Measurements from ENCODE around the gene NMT1.

NMT1 gene

GRCh38 chr17:45029758-45030423 lies 31.2 kb upstream of the NMT1 start:
- CTCF ChIA-PET = no interaction called here
- POLR2A ChIA-PET = no interaction called here
- H3K27me3 ChIP-seq (replicated peaks in 2 of 5; ENCODE audit: control insufficient read depth in 4 of 5, insufficient read depth in 5 of 5, low read length in 4 of 5) = no peaks in the 10 kb centered on the region
- no peak for DNase-seq
- H3K36me3 ChIP-seq (ENCODE audit: control insufficient read depth in 4 of 4, insufficient read depth in 4 of 4, low read length in 3 of 4) = peaks cover 9 to 67% (median 42%) of the 10 kb centered on the region in 4 experiments
- no peak overlapping the region for H3K4me3 ChIP-seq (ENCODE audit: control insufficient read depth in 1 of 7, extremely low read depth in 1 of 7, insufficient read depth in 4 of 7, low read depth in 2 of 7, low read length in 6 of 7)
- WGBS (ENCODE audit: insufficient coverage) = 99% methylated on average over 10 of the region's 17 CpGs
- H3K27ac ChIP-seq (ENCODE audit: insufficient read depth in 1 of 2, low read depth in 1 of 2, low read length in 2 of 2, poor library complexity in 1 of 2, severe bottlenecking in 2 of 2) = no peak overlapping the region
- H3K9me3 ChIP-seq (ENCODE audit: control extremely low read depth in 1 of 5, control insufficient read depth in 4 of 5, insufficient read depth in 2 of 5, low read depth in 1 of 5, low read length in 4 of 5) = no peaks in the 10 kb centered on the region
- peaks cover 0 to 6% (median 2%) of the 10 kb centered on the region in 4 experiments for H3K4me1 ChIP-seq (ENCODE audit: control extremely low read depth in 1 of 4, control insufficient read depth in 4 of 4, insufficient read depth in 4 of 4, low read length in 3 of 4)

GRCh38 chr17:45030733-45031132 lies 30.4 kb upstream of the NMT1 start:
- no peak overlapping the region for H3K27ac ChIP-seq (ENCODE audit: insufficient read depth in 1 of 2, low read depth in 1 of 2, low read length in 2 of 2, poor library complexity in 1 of 2, severe bottlenecking in 2 of 2)
- no peak overlapping the region for H3K4me3 ChIP-seq (ENCODE audit: control insufficient read depth in 1 of 7, extremely low read depth in 1 of 7, insufficient read depth in 4 of 7, low read depth in 2 of 7, low read length in 6 of 7)
- ChIA-PET POLR2A (no interaction called here), CTCF (interaction anchor here (1.4 kb wide), 2 partner anchors 9 to 18 kb away, joined by 3 to 4 read pairs; no protein-coding TSS in a partner anchor)
- H3K9me3 ChIP-seq (ENCODE audit: control extremely low read depth in 1 of 5, control insufficient read depth in 4 of 5, insufficient read depth in 2 of 5, low read depth in 1 of 5, low read length in 4 of 5) = no peaks in the 10 kb centered on the region
- peaks cover 9 to 66% (median 45%) of the 10 kb centered on the region in 4 experiments for H3K36me3 ChIP-seq (ENCODE audit: control insufficient read depth in 4 of 4, insufficient read depth in 4 of 4, low read length in 3 of 4)
- 98% methylated on average over 6 of the region's 6 CpGs for WGBS (ENCODE audit: insufficient coverage)
- DNase-seq = no peak
- H3K4me1 ChIP-seq (ENCODE audit: control extremely low read depth in 1 of 4, control insufficient read depth in 4 of 4, insufficient read depth in 4 of 4, low read length in 3 of 4) = peaks cover 0 to 6% (median 2%) of the 10 kb centered on the region in 4 experiments
- no peaks in the 10 kb centered on the region for H3K27me3 ChIP-seq (replicated peaks in 2 of 5; ENCODE audit: control insufficient read depth in 4 of 5, insufficient read depth in 5 of 5, low read length in 4 of 5)

GRCh38 chr17:45031231-45032173 lies 29.6 kb upstream of the NMT1 start:
- Histone ChIP-seq H3K4me1 (ENCODE audit: control extremely low read depth in 1 of 4, control insufficient read depth in 4 of 4, insufficient read depth in 4 of 4, low read length in 3 of 4) (peaks cover 0 to 6% (median 2%) of the 10 kb centered on the region in 4 experiments), H3K27ac (ENCODE audit: insufficient read depth in 1 of 2, low read depth in 1 of 2, low read length in 2 of 2, poor library complexity in 1 of 2, severe bottlenecking in 2 of 2) (no peak overlapping the region), H3K9me3 (ENCODE audit: control extremely low read depth in 1 of 5, control insufficient read depth in 4 of 5, insufficient read depth in 2 of 5, low read depth in 1 of 5, low read length in 4 of 5) (no peaks in the 10 kb centered on the region), H3K36me3 (ENCODE audit: control insufficient read depth in 4 of 4, insufficient read depth in 4 of 4, low read length in 3 of 4) (peaks cover 9 to 65% (median 48%) of the 10 kb centered on the region in 4 experiments), H3K4me3 (ENCODE audit: control insufficient read depth in 1 of 7, extremely low read depth in 1 of 7, insufficient read depth in 4 of 7, low read depth in 2 of 7, low read length in 6 of 7) (no peak overlapping the region), H3K27me3 (replicated peaks in 2 of 5; ENCODE audit: control insufficient read depth in 4 of 5, insufficient read depth in 5 of 5, low read length in 4 of 5) (no peaks in the 10 kb centered on the region)
- DNase-seq = no peak
- ChIA-PET CTCF (interaction anchor here (0.6 to 1.4 kb wide), 4 partner anchors 10 to 111 kb away, joined by 3 to 4 read pairs (median 4); no protein-coding TSS in a partner anchor), POLR2A (no interaction called here)
- WGBS (ENCODE audit: insufficient coverage) = 76% methylated on average over 12 of the region's 14 CpGs

GRCh38 chr17:45032174-45032541 lies 29.0 kb upstream of the NMT1 start:
- DNase-seq = no peak
- Histone ChIP-seq H3K27me3 (replicated peaks in 2 of 5; ENCODE audit: control insufficient read depth in 4 of 5, insufficient read depth in 5 of 5, low read length in 4 of 5) (no peaks in the 10 kb centered on the region), H3K27ac (ENCODE audit: insufficient read depth in 1 of 2, low read depth in 1 of 2, low read length in 2 of 2, poor library complexity in 1 of 2, severe bottlenecking in 2 of 2) (no peak overlapping the region), H3K9me3 (ENCODE audit: control extremely low read depth in 1 of 5, control insufficient read depth in 4 of 5, insufficient read depth in 2 of 5, low read depth in 1 of 5, low read length in 4 of 5) (no peaks in the 10 kb centered on the region), H3K4me1 (ENCODE audit: control extremely low read depth in 1 of 4, control insufficient read depth in 4 of 4, insufficient read depth in 4 of 4, low read length in 3 of 4) (peaks cover 0 to 6% (median 2%) of the 10 kb centered on the region in 4 experiments), H3K4me3 (ENCODE audit: control insufficient read depth in 1 of 7, extremely low read depth in 1 of 7, insufficient read depth in 4 of 7, low read depth in 2 of 7, low read length in 6 of 7) (no peak overlapping the region), H3K36me3 (ENCODE audit: control insufficient read depth in 4 of 4, insufficient read depth in 4 of 4, low read length in 3 of 4) (peaks cover 9 to 61% (median 46%) of the 10 kb centered on the region in 4 experiments)
- ChIA-PET POLR2A (no interaction called here), CTCF (interaction anchor here (1.2 kb wide), 1 partner anchor 112 kb away, joined by 4 read pairs; no protein-coding TSS in a partner anchor)
- 97% methylated on average over 7 of the region's 9 CpGs for WGBS (ENCODE audit: insufficient coverage)

GRCh38 chr17:45034599-45034998 lies 26.5 kb upstream of the NMT1 start:
- WGBS (ENCODE audit: insufficient coverage) = 99% methylated on average over 13 of the region's 14 CpGs
- peaks cover 9 to 51% (median 39%) of the 10 kb centered on the region in 4 experiments for H3K36me3 ChIP-seq (ENCODE audit: control insufficient read depth in 4 of 4, insufficient read depth in 4 of 4, low read length in 3 of 4)

GRCh38 chr17:45035848-45036247 lies 25.3 kb upstream of the NMT1 start:
- H3K9me3 ChIP-seq (ENCODE audit: control extremely low read depth in 1 of 5, control insufficient read depth in 4 of 5, insufficient read depth in 2 of 5, low read depth in 1 of 5, low read length in 4 of 5) = no peaks in the 10 kb centered on the region
- ChIA-PET CTCF (interaction anchor here (1.2 kb wide), 1 partner anchor 62 kb away, joined by 3 read pairs; no protein-coding TSS in a partner anchor), POLR2A (no interaction called here)
- DNase-seq = no peak
- 96% methylated on average over 13 of the region's 14 CpGs for WGBS (ENCODE audit: insufficient coverage)
- peaks cover 0 to 6% (median 2%) of the 10 kb centered on the region in 4 experiments for H3K4me1 ChIP-seq (ENCODE audit: control extremely low read depth in 1 of 4, control insufficient read depth in 4 of 4, insufficient read depth in 4 of 4, low read length in 3 of 4)
- H3K27me3 ChIP-seq (replicated peaks in 2 of 5; ENCODE audit: control insufficient read depth in 4 of 5, insufficient read depth in 5 of 5, low read length in 4 of 5) = no peaks in the 10 kb centered on the region
- H3K27ac ChIP-seq (ENCODE audit: insufficient read depth in 1 of 2, low read depth in 1 of 2, low read length in 2 of 2, poor library complexity in 1 of 2, severe bottlenecking in 2 of 2) = no peak overlapping the region
- H3K4me3 ChIP-seq (ENCODE audit: control insufficient read depth in 1 of 7, extremely low read depth in 1 of 7, insufficient read depth in 4 of 7, low read depth in 2 of 7, low read length in 6 of 7) = no peak overlapping the region
- peaks cover 7 to 39% (median 32%) of the 10 kb centered on the region in 4 experiments for H3K36me3 ChIP-seq (ENCODE audit: control insufficient read depth in 4 of 4, insufficient read depth in 4 of 4, low read length in 3 of 4)

More at GRCh38 chr17:45034599-45034998, 26.5 kb upstream of the NMT1 start:
- Histone ChIP-seq H3K27me3 (replicated peaks in 2 of 5; ENCODE audit: control insufficient read depth in 4 of 5, insufficient read depth in 5 of 5, low read length in 4 of 5) (no peaks in the 10 kb centered on the region), H3K4me1 (ENCODE audit: control extremely low read depth in 1 of 4, control insufficient read depth in 4 of 4, insufficient read depth in 4 of 4, low read length in 3 of 4) (peaks cover 0 to 6% (median 2%) of the 10 kb centered on the region in 4 experiments), H3K9me3 (ENCODE audit: control extremely low read depth in 1 of 5, control insufficient read depth in 4 of 5, insufficient read depth in 2 of 5, low read depth in 1 of 5, low read length in 4 of 5) (no peaks in the 10 kb centered on the region), H3K27ac (ENCODE audit: insufficient read depth in 1 of 2, low read depth in 1 of 2, low read length in 2 of 2, poor library complexity in 1 of 2, severe bottlenecking in 2 of 2) (no peak overlapping the region), H3K4me3 (ENCODE audit: control insufficient read depth in 1 of 7, extremely low read depth in 1 of 7, insufficient read depth in 4 of 7, low read depth in 2 of 7, low read length in 6 of 7) (no peak overlapping the region)
- ChIA-PET CTCF (interaction anchor here (0.7 to 2.2 kb wide), 4 partner anchors 14 to 112 kb away, joined by 3 to 5 read pairs (median 3); no protein-coding TSS in a partner anchor), POLR2A (no interaction called here)
- no peak for DNase-seq

Measured in common myeloid progenitor, CD34-positive (primary cell).